HEK293 (cell line): ENCODE data around the gene GYS2.

Source experiments
- ZNF366 ChIP-seq: fragments of 450-650 bp; formaldehyde crosslinking; conservative IDR thresholded peaks from 2 replicates; pipeline ENCODE4 v1.5.1; 2016; ENCODE audit warnings: missing biosample characterization, missing genetic modification characterization
- TF ChIP-seq, protein P1 (sequence below): fragments of 450-650 bp; formaldehyde crosslinking; IDR thresholded peaks from 2 replicates; pipeline ENCODE4 v1.5.1; 2016; ENCODE audit warnings: missing biosample characterization, missing genetic modification characterization
- TF ChIP-seq, protein P2 (sequence below): sonication (generic); formaldehyde crosslinking; IDR thresholded peaks from 2 replicates; pipeline ENCODE4 v1.8.1; 2022; ENCODE audit warnings: mild to moderate bottlenecking, moderate library complexity, missing genetic modification reagents

GRCh38 chr12:21543151-21543550 lies 61.5 kb downstream of the GYS2 start:
- TF ChIP-seq, protein P1, sequence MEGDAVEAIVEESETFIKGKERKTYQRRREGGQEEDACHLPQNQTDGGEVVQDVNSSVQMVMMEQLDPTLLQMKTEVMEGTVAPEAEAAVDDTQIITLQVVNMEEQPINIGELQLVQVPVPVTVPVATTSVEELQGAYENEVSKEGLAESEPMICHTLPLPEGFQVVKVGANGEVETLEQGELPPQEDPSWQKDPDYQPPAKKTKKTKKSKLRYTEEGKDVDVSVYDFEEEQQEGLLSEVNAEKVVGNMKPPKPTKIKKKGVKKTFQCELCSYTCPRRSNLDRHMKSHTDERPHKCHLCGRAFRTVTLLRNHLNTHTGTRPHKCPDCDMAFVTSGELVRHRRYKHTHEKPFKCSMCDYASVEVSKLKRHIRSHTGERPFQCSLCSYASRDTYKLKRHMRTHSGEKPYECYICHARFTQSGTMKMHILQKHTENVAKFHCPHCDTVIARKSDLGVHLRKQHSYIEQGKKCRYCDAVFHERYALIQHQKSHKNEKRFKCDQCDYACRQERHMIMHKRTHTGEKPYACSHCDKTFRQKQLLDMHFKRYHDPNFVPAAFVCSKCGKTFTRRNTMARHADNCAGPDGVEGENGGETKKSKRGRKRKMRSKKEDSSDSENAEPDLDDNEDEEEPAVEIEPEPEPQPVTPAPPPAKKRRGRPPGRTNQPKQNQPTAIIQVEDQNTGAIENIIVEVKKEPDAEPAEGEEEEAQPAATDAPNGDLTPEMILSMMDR = no peak
- TF ChIP-seq ZNF366 (tag by site-specific recombination) = no peak
- TF ChIP-seq, protein P2, sequence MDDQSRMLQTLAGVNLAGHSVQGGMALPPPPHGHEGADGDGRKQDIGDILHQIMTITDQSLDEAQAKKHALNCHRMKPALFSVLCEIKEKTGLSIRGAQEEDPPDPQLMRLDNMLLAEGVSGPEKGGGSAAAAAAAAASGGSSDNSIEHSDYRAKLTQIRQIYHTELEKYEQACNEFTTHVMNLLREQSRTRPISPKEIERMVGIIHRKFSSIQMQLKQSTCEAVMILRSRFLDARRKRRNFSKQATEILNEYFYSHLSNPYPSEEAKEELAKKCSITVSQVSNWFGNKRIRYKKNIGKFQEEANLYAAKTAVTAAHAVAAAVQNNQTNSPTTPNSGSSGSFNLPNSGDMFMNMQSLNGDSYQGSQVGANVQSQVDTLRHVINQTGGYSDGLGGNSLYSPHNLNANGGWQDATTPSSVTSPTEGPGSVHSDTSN (CRISPR knock-in tag) = no peak
